Effector CD4-positive, alpha-beta T cell (primary cell): ENCODE results near the gene IRF2BPL.
"Not testable (repeated sequence)": the region's sequence is repeated elsewhere in the genome, so short reads cannot be mapped to it uniquely, and the experiment has no call there.

Experiments
- DNase-seq: peaks from one replicate; pipeline ENCODE4 v3.0.0-alpha.2; 2020

Gene IRF2BPL

GRCh38 chr14:77033622-77034589 is 5.4 kb upstream of the IRF2BPL start:
- DNase-seq: peak; percentile 74

- DNase-seq: peak; percentile 70
Measured at GRCh38 chr14:77032844-77033621, 4.5 kb upstream of the IRF2BPL start.

- no peak for DNase-seq
Measured at GRCh38 chr14:77032491-77032843, 4.0 kb upstream of the IRF2BPL start.

- no peak for DNase-seq
Measured at GRCh38 chr14:77031759-77032490, 3.4 kb upstream of the IRF2BPL start.

GRCh38 chr14:77027538-77028383 is 747 bp downstream of the IRF2BPL start:
- peak; percentile 60 for DNase-seq

GRCh38 chr14:77026930-77027537 is 1.5 kb downstream of the IRF2BPL start:
- peak; percentile 47 for DNase-seq

GRCh38 chr14:77026166-77026929 is 2.2 kb downstream of the IRF2BPL start:
- DNase-seq: no peak

- no peak for DNase-seq
Measured at GRCh38 chr14:77025744-77026165, 2.8 kb downstream of the IRF2BPL start.

GRCh38 chr14:77024171-77024691 is 4.3 kb downstream of the IRF2BPL start:
- peak; percentile 49 for DNase-seq

- no peak for DNase-seq
Measured at GRCh38 chr14:77023001-77023996, 5.2 kb downstream of the IRF2BPL start.

- DNase-seq: no peak
Measured at GRCh38 chr14:77022236-77022852, 6.2 kb downstream of the IRF2BPL start.

GRCh38 chr14:77021424-77021823 is 7.1 kb downstream of the IRF2BPL start:
- DNase-seq: not testable (repeated sequence)

- DNase-seq: no peak
Measured at GRCh38 chr14:77018785-77019184, 9.7 kb downstream of the IRF2BPL start.

GRCh38 chr14:77017666-77018065 is 10.8 kb downstream of the IRF2BPL start:
- no peak for DNase-seq

GRCh38 chr14:77014734-77015133 is 13.8 kb downstream of the IRF2BPL start:
- no peak for DNase-seq

- no peak for DNase-seq
Measured at GRCh38 chr14:77014004-77014604, 14.4 kb downstream of the IRF2BPL start.

GRCh38 chr14:77012193-77012765 is 16.2 kb downstream of the IRF2BPL start:
- DNase-seq: no peak

- no peak for DNase-seq
Measured at GRCh38 chr14:77011245-77011644, 17.3 kb downstream of the IRF2BPL start.
